HG03097 (cell line): ENCODE data around the gene PARD3.
A peak's percentile ranks its signal among the peaks of the same experiment; 100 is the strongest.
"Not testable (repeated sequence)": the region's sequence is repeated elsewhere in the genome, so short reads cannot be mapped to it uniquely, and the experiment has no call there.

Experiments
- ATAC-seq: cut with Tn5 transposase; IDR thresholded peaks from one replicate; pipeline ENCODE4 v1.9.1; 2021; ENCODE audit not compliant: unreplicated experiment, low FRiP score

The PARD3 gene

GRCh38 chr10:34721208-34721840, 93.8 kb downstream of the PARD3 start:
- no peak for ATAC-seq

GRCh38 chr10:34719746-34720145, 95.3 kb downstream of the PARD3 start:
- ATAC-seq, result no peak

- ATAC-seq, result no peak
Observed at GRCh38 chr10:34719328-34719727, 95.8 kb downstream of the PARD3 start.

- ATAC-seq, result no peak
Observed at GRCh38 chr10:34717429-34717828, 97.7 kb downstream of the PARD3 start.

GRCh38 chr10:34716958-34717357, 98.1 kb downstream of the PARD3 start:
- peak; percentile 65 for ATAC-seq

- ATAC-seq, result no peak
Observed at GRCh38 chr10:34716234-34716633, 98.9 kb downstream of the PARD3 start.

GRCh38 chr10:34715511-34716187, 99.4 kb downstream of the PARD3 start:
- ATAC-seq, result no peak

GRCh38 chr10:34713875-34714274, 101.2 kb downstream of the PARD3 start:
- ATAC-seq, result no peak

GRCh38 chr10:34711500-34711899, 103.6 kb downstream of the PARD3 start:
- no peak for ATAC-seq

GRCh38 chr10:34710391-34710751, 104.7 kb downstream of the PARD3 start:
- ATAC-seq, result no peak

GRCh38 chr10:34709637-34710390, 105.3 kb downstream of the PARD3 start:
- ATAC-seq, result no peak

GRCh38 chr10:34707656-34708055, 107.4 kb downstream of the PARD3 start:
- no peak for ATAC-seq

- ATAC-seq, result not testable (repeated sequence)
Observed at GRCh38 chr10:34706992-34707391, 108.1 kb downstream of the PARD3 start.

- ATAC-seq, result no peak
Observed at GRCh38 chr10:34706147-34706546, 108.9 kb downstream of the PARD3 start.

GRCh38 chr10:34705563-34705962, 109.5 kb downstream of the PARD3 start:
- ATAC-seq, result no peak

- ATAC-seq, result no peak
Observed at GRCh38 chr10:34704526-34705184, 110.4 kb downstream of the PARD3 start.

GRCh38 chr10:34702982-34703381, 112.1 kb downstream of the PARD3 start:
- no peak for ATAC-seq

GRCh38 chr10:34702093-34702937, 112.8 kb downstream of the PARD3 start:
- no peak for ATAC-seq

- no peak for ATAC-seq
Observed at GRCh38 chr10:34701194-34701593, 113.9 kb downstream of the PARD3 start.

GRCh38 chr10:34700752-34701151, 114.3 kb downstream of the PARD3 start:
- ATAC-seq, result not testable (repeated sequence)
